ENCODE measurements around the gene COX14.

Gene COX14

GRCh38 chr12:50110762-50111351 is 1.2 kb upstream of the COX14 start:
- Mint-ChIP-seq H3K4me3 (peak overlapping the region; percentile 95), H3K27ac (peak overlapping the region; percentile 95), H3K36me3 (peaks cover 31% of the 10 kb centered on the region), H3K9me3 (no peaks in the 10 kb centered on the region), H3K4me1 (peaks cover 32% of the 10 kb centered on the region)
- ATAC-seq (no peak), DNase-seq (ENCODE audit: low spot score in 2 of 2) (peak; percentile 9 to 65)

- ATAC-seq (no peak), DNase-seq (ENCODE audit: low spot score in 2 of 2) (no peak)
- Mint-ChIP-seq H3K4me3 (peak overlapping the region; percentile 95), H3K4me1 (peaks cover 37% of the 10 kb centered on the region), H3K36me3 (peaks cover 35% of the 10 kb centered on the region), H3K27ac (peak overlapping the region; percentile 95), H3K9me3 (no peaks in the 10 kb centered on the region)
These were observed 692 bp upstream of the COX14 start for GRCh38 chr12:50111395-50111692.

- Mint-ChIP-seq H3K36me3 (peaks cover 47% of the 10 kb centered on the region), H3K9me3 (no peaks in the 10 kb centered on the region)
- no peak for ATAC-seq
These were observed 601 bp downstream of the COX14 start for GRCh38 chr12:50112456-50113218.

GRCh38 chr12:50117057-50117622 is 5.1 kb downstream of the COX14 start:
- H3K9me3 Mint-ChIP-seq = no peaks in the 10 kb centered on the region
- H3K4me1 Mint-ChIP-seq = peaks cover 41% of the 10 kb centered on the region
- DNase-seq (ENCODE audit: low spot score in 2 of 2) = no peak
- no peak overlapping the region for H3K27ac Mint-ChIP-seq
- peaks cover 78% of the 10 kb centered on the region for H3K36me3 Mint-ChIP-seq
- H3K4me3 Mint-ChIP-seq = no peak overlapping the region
- ATAC-seq = no peak

More at GRCh38 chr12:50112456-50113218, 601 bp downstream of the COX14 start:
- Mint-ChIP-seq H3K4me3 (peak overlapping the region; percentile 95), H3K27ac (peak overlapping the region; percentile 95), H3K4me1 (peaks cover 46% of the 10 kb centered on the region)
- no peak for DNase-seq (ENCODE audit: low spot score in 2 of 2)

GRCh38 chr12:50119387-50119786 is 7.4 kb downstream of the COX14 start:
- no peak overlapping the region for H3K27ac Mint-ChIP-seq
- ATAC-seq (no peak), DNase-seq (ENCODE audit: low spot score in 2 of 2) (no peak)
- peaks cover 93% of the 10 kb centered on the region for H3K36me3 Mint-ChIP-seq
- peaks cover 40% of the 10 kb centered on the region for H3K4me1 Mint-ChIP-seq
- no peak overlapping the region for H3K4me3 Mint-ChIP-seq
- H3K9me3 Mint-ChIP-seq = no peaks in the 10 kb centered on the region

GRCh38 chr12:50120521-50120920 is 8.5 kb downstream of the COX14 start:
- Mint-ChIP-seq H3K36me3 (peaks cover 90% of the 10 kb centered on the region), H3K27ac (peak overlapping the region; percentile 12), H3K4me1 (peaks cover 44% of the 10 kb centered on the region), H3K4me3 (no peak overlapping the region), H3K9me3 (no peaks in the 10 kb centered on the region)
- ATAC-seq (no peak), DNase-seq (ENCODE audit: low spot score in 2 of 2) (no peak)

- H3K36me3 Mint-ChIP-seq = peaks cover 90% of the 10 kb centered on the region
- no peak for DNase-seq (ENCODE audit: low spot score in 2 of 2)
- H3K4me1 Mint-ChIP-seq = peaks cover 44% of the 10 kb centered on the region
- no peak overlapping the region for H3K4me3 Mint-ChIP-seq
- peak overlapping the region; percentile 12 for H3K27ac Mint-ChIP-seq
- H3K9me3 Mint-ChIP-seq = no peaks in the 10 kb centered on the region
- no peak for ATAC-seq
These were observed 8.9 kb downstream of the COX14 start for GRCh38 chr12:50120953-50121352.

GRCh38 chr12:50121641-50122040 is 9.6 kb downstream of the COX14 start:
- Mint-ChIP-seq H3K27ac (peak overlapping the region; percentile 5), H3K9me3 (no peaks in the 10 kb centered on the region), H3K4me3 (no peak overlapping the region), H3K4me1 (peaks cover 39% of the 10 kb centered on the region), H3K36me3 (peaks cover 92% of the 10 kb centered on the region)
- DNase-seq (ENCODE audit: low spot score in 2 of 2) (no peak), ATAC-seq (no peak)

GRCh38 chr12:50123203-50123602 is 11.2 kb downstream of the COX14 start:
- DNase-seq (ENCODE audit: low spot score in 2 of 2) (no peak), ATAC-seq (no peak)
- Mint-ChIP-seq H3K4me1 (peaks cover 33% of the 10 kb centered on the region), H3K36me3 (peaks cover 92% of the 10 kb centered on the region), H3K27ac (peak overlapping the region; percentile 44), H3K4me3 (no peak overlapping the region), H3K9me3 (no peaks in the 10 kb centered on the region)

GRCh38 chr12:50127546-50127945 is 15.5 kb downstream of the COX14 start:
- H3K9me3 Mint-ChIP-seq = no peaks in the 10 kb centered on the region
- H3K27ac Mint-ChIP-seq = peak overlapping the region; percentile 81
- ATAC-seq = no peak
- no peak overlapping the region for H3K4me3 Mint-ChIP-seq
- H3K36me3 Mint-ChIP-seq = peaks cover 97% of the 10 kb centered on the region
- DNase-seq (ENCODE audit: low spot score in 2 of 2) = no peak
- H3K4me1 Mint-ChIP-seq = peaks cover 22% of the 10 kb centered on the region

GRCh38 chr12:50129290-50129689 is 17.3 kb downstream of the COX14 start:
- Mint-ChIP-seq H3K36me3 (peaks cover 97% of the 10 kb centered on the region), H3K9me3 (no peaks in the 10 kb centered on the region), H3K4me1 (peaks cover 25% of the 10 kb centered on the region), H3K27ac (peak overlapping the region; percentile 38), H3K4me3 (no peak overlapping the region)
- no peak for DNase-seq (ENCODE audit: low spot score in 2 of 2)
- ATAC-seq = no peak

GRCh38 chr12:50132505-50133135 is 20.6 kb downstream of the COX14 start:
- DNase-seq (ENCODE audit: low spot score in 2 of 2) (no peak), ATAC-seq (peak; percentile 65)
- H3K4me3 Mint-ChIP-seq = no peak overlapping the region
- H3K4me1 Mint-ChIP-seq = peaks cover 7% of the 10 kb centered on the region
- H3K9me3 Mint-ChIP-seq = no peaks in the 10 kb centered on the region
- peak overlapping the region; percentile 60 for H3K27ac Mint-ChIP-seq
- peaks cover 100% of the 10 kb centered on the region for H3K36me3 Mint-ChIP-seq

GRCh38 chr12:50142993-50143392 is 31.0 kb downstream of the COX14 start:
- peaks cover 59% of the 10 kb centered on the region for H3K36me3 Mint-ChIP-seq
- H3K9me3 Mint-ChIP-seq = no peaks in the 10 kb centered on the region
- H3K27ac Mint-ChIP-seq = no peak overlapping the region
- DNase-seq (ENCODE audit: low spot score in 2 of 2) (no peak), ATAC-seq (no peak)
- no peak overlapping the region for H3K4me3 Mint-ChIP-seq
- H3K4me1 Mint-ChIP-seq = no peaks in the 10 kb centered on the region

GRCh38 chr12:50145439-50145838 is 33.4 kb downstream of the COX14 start:
- Mint-ChIP-seq H3K27ac (no peak overlapping the region), H3K36me3 (peaks cover 41% of the 10 kb centered on the region), H3K9me3 (no peaks in the 10 kb centered on the region), H3K4me1 (peaks cover 12% of the 10 kb centered on the region), H3K4me3 (no peak overlapping the region)
- ATAC-seq (no peak), DNase-seq (ENCODE audit: low spot score in 2 of 2) (no peak)

GRCh38 chr12:50147281-50147680 is 35.2 kb downstream of the COX14 start:
- Mint-ChIP-seq H3K4me3 (no peak overlapping the region), H3K27ac (no peak overlapping the region), H3K4me1 (peaks cover 24% of the 10 kb centered on the region), H3K9me3 (no peaks in the 10 kb centered on the region), H3K36me3 (peaks cover 23% of the 10 kb centered on the region)
- no peak for ATAC-seq
- no peak for DNase-seq (ENCODE audit: low spot score in 2 of 2)

Data from stimulated activated effector memory CD8-positive, alpha-beta T cell treated with anti-CD3 and anti-CD28 coated beads, Interleukin-12 subunit alpha, Interleukin-12 subunit beta, amount 100 ng/mL, for 72 hours (primary cell).